CD4-positive, alpha-beta T cell (primary cell): Measurements from ENCODE around the gene FNIP2. TPM values are rescaled to one million over a fixed set of nuclear protein-coding genes. Genes with fewer than 3 reads are reported as not detected.

Source experiments
- ATAC-seq: fragments of 200-7000 bp; cut with Tn5 transposase; one replicate; pipeline ENCODE4 v1.10.0; 2022; ENCODE audit warnings: mild to moderate bottlenecking; ENCODE audit not compliant: poor library complexity
- CTCF ChIA-PET: fragments of 350-600 bp; sonication (Branson Sonifier 250); formaldehyde crosslinking; loops from one replicate; lab custom pipeline; 2021; ENCODE audit warnings: antibody characterized with exemption, inconsistent platforms; lab: Charles Lee
- POLR2A ChIA-PET: fragments of 350-600 bp; sonication (Branson Sonifier 250); formaldehyde crosslinking; loops from one replicate; lab custom pipeline; 2021; ENCODE audit warnings: antibody characterized with exemption, inconsistent platforms; lab: Charles Lee
- DNase-seq, 14 experiments: peaks; one replicate each; pipeline ENCODE4 v3.0.0-alpha.2; 2013 to 2020; ENCODE audit warnings: mixed read lengths in 2 of 14
- H3K27ac ChIP-seq, 2 donors: one replicate each; pipeline versions ENCODE4 v1.5.1 to v1.7.0; 2013; ENCODE audit warnings: low read length in 2 of 2, low read depth in 1 of 2, mild to moderate bottlenecking in 1 of 2
- H3K27me3 ChIP-seq, 2 experiments: 1 replicate in 1 of 2; 2 replicates in 1 of 2; pipeline versions ENCODE4 v1.6.1 to v1.7.0; 2013; ENCODE audit warnings: low read length in 2 of 2, control low read depth in 1 of 2, mild to moderate bottlenecking in 1 of 2, moderate library complexity in 1 of 2; ENCODE audit not compliant: insufficient read depth in 2 of 2, control insufficient read depth in 1 of 2
- H3K36me3 ChIP-seq: one replicate; pipeline ENCODE4 v1.6.1; 2013; ENCODE audit warnings: low read length, control low read depth; ENCODE audit not compliant: insufficient read depth
- H3K4me1 ChIP-seq: one replicate; pipeline ENCODE4 v1.6.1; 2013; ENCODE audit warnings: low read length, control low read depth; ENCODE audit not compliant: insufficient read depth
- H3K4me3 ChIP-seq: one replicate; pipeline ENCODE4 v1.5.1; 2013; ENCODE audit warnings: mild to moderate bottlenecking, low read length, moderate library complexity
- H3K9me3 ChIP-seq, 2 experiments: 1 replicate in 1 of 2; 2 replicates in 1 of 2; pipeline versions ENCODE4 v1.6.1 to v1.7.0; 2013; ENCODE audit warnings: low read length in 2 of 2, mild to moderate bottlenecking in 2 of 2, control low read depth in 1 of 2, moderate library complexity in 1 of 2; ENCODE audit not compliant: control insufficient read depth in 1 of 2, insufficient read depth in 1 of 2
- H3K27ac Mint-ChIP-seq: one replicate; pipeline ENCODE4 v1.8.0; 2020; ENCODE audit warnings: mixed read lengths
- H3K27me3 Mint-ChIP-seq: one replicate; pipeline ENCODE4 v1.8.0; 2021; ENCODE audit warnings: mixed read lengths
- H3K36me3 Mint-ChIP-seq: one replicate; pipeline ENCODE4 v1.8.0; 2021; ENCODE audit warnings: low read depth, mixed read lengths
- H3K4me1 Mint-ChIP-seq: one replicate; pipeline ENCODE4 v1.8.0; 2021; ENCODE audit warnings: low read depth, mixed read lengths
- H3K4me3 Mint-ChIP-seq: one replicate; pipeline ENCODE4 v1.8.0; 2020; ENCODE audit warnings: mild to moderate bottlenecking, mixed read lengths
- H3K9me3 Mint-ChIP-seq: one replicate; pipeline ENCODE4 v1.8.0; 2020; ENCODE audit warnings: mixed read lengths
- intact Hi-C, 2 experiments: fragments of 100-400 bp; cut with DNase I in 1 of 2; cut with micrococcal nuclease in 1 of 2; formaldehyde crosslinking; loops; one replicate each; pipeline versions ENCODE4 v1.15.1 to v1.9.0; 2023 to 2025; cut with DNase I, micrococcal nuclease
- total RNA-seq, 174 experiments: library from RNA in 2 of 174; stranded (reverse) in 2 of 174; gene quantifications; one replicate each; pipeline ENCODE4 v1.2.3 and lab custom pipeline; 2021 to 2026
- TF ChIP-seq, protein P1 (sequence below): fragments of 200-600 bp; IDR thresholded peaks from one replicate; pipeline ENCODE4 v1.8.0; 2022; ENCODE audit warnings: antibody characterized with exemption, mild to moderate bottlenecking

FNIP2 gene
- total RNA-seq, 2 experiments from 2014 or later = 7.5 to 7.7 TPM

DNA sequence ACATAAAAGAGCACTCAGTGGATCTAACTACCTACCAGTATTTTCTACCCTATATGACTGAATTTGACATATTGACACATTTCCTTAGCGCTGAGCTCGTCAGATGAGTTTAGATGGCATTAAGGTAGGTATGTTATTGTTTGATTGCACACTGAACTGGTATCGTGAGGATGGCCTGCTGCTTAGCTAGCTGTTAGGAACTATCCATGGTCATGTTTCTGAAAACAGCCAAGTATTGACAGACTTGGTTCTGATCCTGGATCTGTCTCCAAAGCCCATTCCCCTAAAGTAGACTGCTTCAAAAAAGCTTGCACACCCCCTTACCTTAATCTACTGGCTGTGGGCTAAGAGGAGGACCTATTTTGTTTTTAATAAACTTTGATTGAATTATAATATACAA is 32.9 kb downstream of the FNIP2 start:
- no peaks in the 10 kb centered on the region for H3K27me3 ChIP-seq
- no peak overlapping the region for H3K27ac Mint-ChIP-seq
- ATAC-seq = no peak

GRCh38 chr4:158802914-158803313 is 34.1 kb downstream of the FNIP2 start:
- Histone ChIP-seq H3K36me3 (no peaks in the 10 kb centered on the region), H3K27ac (no peak overlapping the region), H3K27me3 (no peaks in the 10 kb centered on the region), H3K9me3 (no peaks in the 10 kb centered on the region), H3K4me3 (no peak overlapping the region), H3K4me1 (no peaks in the 10 kb centered on the region)
- TF ChIP-seq, protein P1, sequence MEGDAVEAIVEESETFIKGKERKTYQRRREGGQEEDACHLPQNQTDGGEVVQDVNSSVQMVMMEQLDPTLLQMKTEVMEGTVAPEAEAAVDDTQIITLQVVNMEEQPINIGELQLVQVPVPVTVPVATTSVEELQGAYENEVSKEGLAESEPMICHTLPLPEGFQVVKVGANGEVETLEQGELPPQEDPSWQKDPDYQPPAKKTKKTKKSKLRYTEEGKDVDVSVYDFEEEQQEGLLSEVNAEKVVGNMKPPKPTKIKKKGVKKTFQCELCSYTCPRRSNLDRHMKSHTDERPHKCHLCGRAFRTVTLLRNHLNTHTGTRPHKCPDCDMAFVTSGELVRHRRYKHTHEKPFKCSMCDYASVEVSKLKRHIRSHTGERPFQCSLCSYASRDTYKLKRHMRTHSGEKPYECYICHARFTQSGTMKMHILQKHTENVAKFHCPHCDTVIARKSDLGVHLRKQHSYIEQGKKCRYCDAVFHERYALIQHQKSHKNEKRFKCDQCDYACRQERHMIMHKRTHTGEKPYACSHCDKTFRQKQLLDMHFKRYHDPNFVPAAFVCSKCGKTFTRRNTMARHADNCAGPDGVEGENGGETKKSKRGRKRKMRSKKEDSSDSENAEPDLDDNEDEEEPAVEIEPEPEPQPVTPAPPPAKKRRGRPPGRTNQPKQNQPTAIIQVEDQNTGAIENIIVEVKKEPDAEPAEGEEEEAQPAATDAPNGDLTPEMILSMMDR = no peak
- CTCF ChIA-PET = no interaction called here
- H3K36me3 Mint-ChIP-seq = no peaks in the 10 kb centered on the region
- H3K4me3 Mint-ChIP-seq = no peak overlapping the region
- intact Hi-C loops = no loop called here
- POLR2A ChIA-PET = interaction anchor here (1.0 kb wide), 1 partner anchor 23 kb away, joined by 3 read pairs; no protein-coding TSS in a partner anchor
- no peak overlapping the region for H3K27ac Mint-ChIP-seq
- ATAC-seq = no peak
- H3K9me3 Mint-ChIP-seq = no peaks in the 10 kb centered on the region
- no peaks in the 10 kb centered on the region for H3K27me3 Mint-ChIP-seq
- peaks cover 24% of the 10 kb centered on the region for H3K4me1 Mint-ChIP-seq
- no peak for DNase-seq

More for the DNA sequence above, 32.9 kb downstream of the FNIP2 start:
- POLR2A ChIA-PET = interaction anchor here (1.0 kb wide), 1 partner anchor 22 kb away, joined by 3 read pairs; no protein-coding TSS in a partner anchor
- H3K27me3 Mint-ChIP-seq = no peaks in the 10 kb centered on the region
- intact Hi-C loops = no loop called here
- Histone ChIP-seq H3K4me3 (no peak overlapping the region), H3K36me3 (no peaks in the 10 kb centered on the region), H3K27ac (no peak overlapping the region), H3K9me3 (no peaks in the 10 kb centered on the region), H3K4me1 (no peaks in the 10 kb centered on the region)
- no peaks in the 10 kb centered on the region for H3K9me3 Mint-ChIP-seq
- TF ChIP-seq, protein P1 = no peak
- no peak overlapping the region for H3K4me3 Mint-ChIP-seq
- H3K4me1 Mint-ChIP-seq = peaks cover 18% of the 10 kb centered on the region
- no peaks in the 10 kb centered on the region for H3K36me3 Mint-ChIP-seq
- DNase-seq = no peak
- CTCF ChIA-PET = no interaction called here

- intact Hi-C loops = no loop called here
- Mint-ChIP-seq H3K4me3 (no peak overlapping the region), H3K36me3 (no peaks in the 10 kb centered on the region), H3K27ac (no peak overlapping the region), H3K27me3 (no peaks in the 10 kb centered on the region), H3K9me3 (no peaks in the 10 kb centered on the region), H3K4me1 (peaks cover 49% of the 10 kb centered on the region)
- Histone ChIP-seq H3K4me3 (no peak overlapping the region), H3K9me3 (no peaks in the 10 kb centered on the region), H3K27ac (no peak overlapping the region), H3K4me1 (peaks cover 8% of the 10 kb centered on the region), H3K27me3 (no peaks in the 10 kb centered on the region), H3K36me3 (no peaks in the 10 kb centered on the region)
- DNase-seq = peak in 2 of 14 experiments; percentile 50 to 64
- no peak for ATAC-seq
- TF ChIP-seq, protein P1 = no peak
- ChIA-PET POLR2A (interaction anchor here (0.9 kb wide), 1 partner anchor 82 kb away, joined by 7 read pairs; no protein-coding TSS in a partner anchor), CTCF (interaction anchor here (0.7 kb wide), 1 partner anchor 39 kb away, joined by 3 read pairs; no protein-coding TSS in a partner anchor)
These were observed 37.0 kb downstream of the FNIP2 start for GRCh38 chr4:158805635-158806471.
